Activated B cell treated with CpG ODN at 0.5 μM for 24 hours (primary cell): Measurements from ENCODE around the gene SPOCK1. TPM values are rescaled to one million over a fixed set of nuclear protein-coding genes. Genes with fewer than 3 reads are reported as not detected.

Source experiments
- ATAC-seq: fragments of 200-7000 bp; cut with Tn5 transposase; one replicate; pipeline ENCODE4 v1.10.0; 2021; ENCODE audit warnings: low read depth, mild to moderate bottlenecking, moderate library complexity
- CTCF ChIA-PET: fragments of 350-600 bp; sonication (Branson Sonifier 250); formaldehyde crosslinking; loops from one replicate; lab custom pipeline; 2021; ENCODE audit warnings: antibody characterized with exemption; lab: Charles Lee
- POLR2A ChIA-PET: fragments of 350-600 bp; sonication (Branson Sonifier 250); formaldehyde crosslinking; loops from one replicate; lab custom pipeline; 2021; ENCODE audit warnings: antibody characterized with exemption; lab: Charles Lee
- DNase-seq: peaks from one replicate; pipeline ENCODE4 v3.0.0; 2022
- H3K27ac Mint-ChIP-seq: one replicate; pipeline ENCODE4 v1.8.0; 2020; ENCODE audit warnings: mixed read lengths
- H3K27me3 Mint-ChIP-seq: one replicate; pipeline ENCODE4 v1.8.0; 2021; ENCODE audit warnings: mixed read lengths
- H3K36me3 Mint-ChIP-seq: one replicate; pipeline ENCODE4 v1.8.0; 2021; ENCODE audit warnings: low read depth, mixed read lengths
- H3K4me1 Mint-ChIP-seq: one replicate; pipeline ENCODE4 v1.8.0; 2021; ENCODE audit warnings: mixed read lengths
- H3K4me3 Mint-ChIP-seq: one replicate; pipeline ENCODE4 v1.8.0; 2020; ENCODE audit warnings: mild to moderate bottlenecking, mixed read lengths
- H3K9me3 Mint-ChIP-seq: one replicate; pipeline ENCODE4 v1.8.0; 2020; ENCODE audit warnings: mixed read lengths
- CTCF ChIP-seq: fragments of 200-600 bp; IDR thresholded peaks from one replicate; pipeline ENCODE4 v1.8.0; 2022; ENCODE audit warnings: antibody characterized with exemption, mild to moderate bottlenecking
- intact Hi-C: fragments of 100-400 bp; cut with micrococcal nuclease; formaldehyde crosslinking; loops from one replicate; pipeline ENCODE4 v1.15.1; 2024
- total RNA-seq: library from RNA; stranded (reverse); gene quantifications from 2 replicates; pipeline ENCODE4 v1.2.3, GENCODE V29; 2022

The SPOCK1 gene
- total RNA-seq, 1 donor from 2014 or later, result not detected

GRCh38 chr5:137058089-137058488 lies 441.0 kb downstream of the SPOCK1 start:
- CTCF ChIA-PET, result no interaction called here
- Mint-ChIP-seq H3K4me1 (no peaks in the 10 kb centered on the region), H3K27me3 (no peaks in the 10 kb centered on the region), H3K9me3 (peaks cover 2% of the 10 kb centered on the region), H3K36me3 (no peaks in the 10 kb centered on the region), H3K27ac (no peak overlapping the region), H3K4me3 (no peak overlapping the region)
- POLR2A ChIA-PET, result no interaction called here
- intact Hi-C loops, result no loop called here
- no peak for TF ChIP-seq CTCF
- DNase-seq, result no peak
- ATAC-seq, result no peak

GRCh38 chr5:137056676-137057075 lies 442.4 kb downstream of the SPOCK1 start:
- intact Hi-C loops, result no loop called here
- H3K36me3 Mint-ChIP-seq, result no peaks in the 10 kb centered on the region
- H3K9me3 Mint-ChIP-seq, result no peaks in the 10 kb centered on the region
- no peak for TF ChIP-seq CTCF
- no peak overlapping the region for H3K27ac Mint-ChIP-seq
- H3K4me3 Mint-ChIP-seq, result no peak overlapping the region
- no peaks in the 10 kb centered on the region for H3K27me3 Mint-ChIP-seq
- H3K4me1 Mint-ChIP-seq, result no peaks in the 10 kb centered on the region
- POLR2A ChIA-PET, result no interaction called here
- ATAC-seq (no peak), DNase-seq (no peak)
- CTCF ChIA-PET, result no interaction called here

GRCh38 chr5:137055271-137055872 lies 443.8 kb downstream of the SPOCK1 start:
- ChIA-PET CTCF (no interaction called here), POLR2A (no interaction called here)
- intact Hi-C loops, result no loop called here
- Mint-ChIP-seq H3K4me1 (no peaks in the 10 kb centered on the region), H3K27me3 (no peaks in the 10 kb centered on the region), H3K36me3 (no peaks in the 10 kb centered on the region), H3K9me3 (no peaks in the 10 kb centered on the region), H3K27ac (no peak overlapping the region), H3K4me3 (no peak overlapping the region)
- no peak for DNase-seq
- no peak for TF ChIP-seq CTCF
- no peak for ATAC-seq

GRCh38 chr5:137054792-137055191 lies 444.3 kb downstream of the SPOCK1 start:
- intact Hi-C loops, result no loop called here
- no peak overlapping the region for H3K4me3 Mint-ChIP-seq
- H3K27me3 Mint-ChIP-seq, result no peaks in the 10 kb centered on the region
- H3K36me3 Mint-ChIP-seq, result no peaks in the 10 kb centered on the region
- CTCF ChIA-PET, result no interaction called here
- no peak overlapping the region for H3K27ac Mint-ChIP-seq
- no peak for TF ChIP-seq CTCF
- no peak for ATAC-seq
- no peaks in the 10 kb centered on the region for H3K9me3 Mint-ChIP-seq
- POLR2A ChIA-PET, result no interaction called here
- H3K4me1 Mint-ChIP-seq, result no peaks in the 10 kb centered on the region
- no peak for DNase-seq

- ChIA-PET POLR2A (no interaction called here), CTCF (no interaction called here)
- no peaks in the 10 kb centered on the region for H3K9me3 Mint-ChIP-seq
- intact Hi-C loops, result no loop called here
- no peaks in the 10 kb centered on the region for H3K4me1 Mint-ChIP-seq
- DNase-seq (no peak), ATAC-seq (no peak)
- H3K27ac Mint-ChIP-seq, result no peak overlapping the region
- no peaks in the 10 kb centered on the region for H3K36me3 Mint-ChIP-seq
- no peak for TF ChIP-seq CTCF
- no peak overlapping the region for H3K4me3 Mint-ChIP-seq
- H3K27me3 Mint-ChIP-seq, result no peaks in the 10 kb centered on the region
These were observed 444.8 kb downstream of the SPOCK1 start for GRCh38 chr5:137054335-137054734.
